Uterus (tissue), 4 donors: ENCODE measurements around the gene C18orf63. TPM values are rescaled to one million over a fixed set of nuclear protein-coding genes. Genes with fewer than 3 reads are reported as not detected.

Source experiments
- DNase-seq, 2 donors: peaks; one replicate each; pipeline ENCODE4 v3.0.0-alpha.2; 2019 to 2020
- H3K27ac ChIP-seq, 2 donors: fragments of 200-600 bp; sonication (generic); 1 replicate in 1 of 2; 2 replicates in 1 of 2; pipeline ENCODE4 v1.5.1; 2016 to 2018
- H3K27me3 ChIP-seq, 2 donors: fragments of 200-600 bp; sonication (generic); one replicate each; pipeline ENCODE4 v1.5.1; 2018 to 2019; ENCODE audit warnings: control low read depth in 1 of 2
- H3K36me3 ChIP-seq, 2 donors: fragments of 200-600 bp; sonication (generic); one replicate each; pipeline ENCODE4 v1.5.1; 2019; ENCODE audit warnings: control low read depth in 1 of 2
- H3K4me1 ChIP-seq, 2 donors: fragments of 200-600 bp; sonication (generic); one replicate each; pipeline ENCODE4 v1.5.1; 2018 to 2019; ENCODE audit warnings: control low read depth in 1 of 2
- H3K4me3 ChIP-seq, 2 donors: fragments of 200-600 bp; sonication (generic); 1 replicate in 1 of 2; 2 replicates in 1 of 2; pipeline ENCODE4 v1.5.1; 2018 to 2019; ENCODE audit warnings: mild to moderate bottlenecking in 1 of 2
- H3K9me3 ChIP-seq, 2 donors: fragments of 200-600 bp; sonication (generic); one replicate each; pipeline ENCODE4 v1.5.1; 2019; ENCODE audit warnings: control low read depth in 1 of 2
- CTCF ChIP-seq, 4 experiments: fragments of 200-600 bp in 2 of 4; fragments of 450-650 bp in 2 of 4; sonication (generic) in 2 of 4; IDR thresholded peaks; one replicate each; pipeline ENCODE4 v1.5.1; 2016 to 2019; ENCODE audit warnings: antibody characterized with exemption in 4 of 4, mild to moderate bottlenecking in 2 of 4, moderate library complexity in 1 of 4
- POLR2A ChIP-seq, 2 donors: fragments of 450-650 bp; IDR thresholded peaks; one replicate each; pipeline ENCODE4 v1.6.1; 2016; ENCODE audit warnings: antibody characterized with exemption in 2 of 2, mild to moderate bottlenecking in 1 of 2, moderate library complexity in 1 of 2
- intact Hi-C: fragments of 100-400 bp; cut with DNase I; formaldehyde crosslinking; loops from one replicate; pipeline ENCODE4 v1.15.1; 2023; ENCODE audit warnings: low total_unique reads
- total RNA-seq, 4 donors: library from RNA; depleted of rRNA in 3 of 4; stranded (reverse); fragments of >200 nt in 3 of 4; gene quantifications; one replicate each; pipeline versions ENCODE4 v1.1.0 to v1.2.4, GENCODE V29; 2014 to 2023
- donor health status: DM: yes; HTN: yes; CAD: no.

Gene C18orf63
- total RNA-seq, 4 donors from 2014 or later, result not detected

DNA sequence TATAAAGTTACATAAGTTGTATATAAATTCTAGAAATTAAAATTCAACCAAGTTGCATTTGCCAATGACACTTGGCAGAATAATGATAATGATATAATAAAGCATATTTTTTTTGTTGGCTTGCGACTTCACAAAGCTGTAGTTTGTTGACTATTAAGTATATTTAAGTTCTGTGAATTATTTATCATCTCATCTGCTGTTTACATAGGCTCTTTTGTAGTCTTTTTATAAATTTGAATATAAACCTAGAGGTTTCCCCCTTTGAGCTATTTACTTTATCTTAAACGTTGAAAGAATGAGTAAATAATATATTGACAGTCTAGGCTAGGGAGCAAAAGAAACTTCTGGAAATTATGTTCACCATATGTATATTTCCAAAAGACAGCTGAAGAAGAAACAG is 32.9 kb downstream of the C18orf63 start:
- Histone ChIP-seq H3K36me3 (no peaks in the 10 kb centered on the region), H3K9me3 (no peaks in the 10 kb centered on the region), H3K4me3 (no peak overlapping the region), H3K27ac (no peak overlapping the region), H3K27me3 (no peaks in the 10 kb centered on the region), H3K4me1 (no peaks in the 10 kb centered on the region)
- no peak for DNase-seq
- intact Hi-C loops, result no loop called here
- TF ChIP-seq CTCF (IDR thresholded peaks at IDR 0.05) (no peak), POLR2A (IDR thresholded peaks at IDR 0.05) (no peak)

DNA sequence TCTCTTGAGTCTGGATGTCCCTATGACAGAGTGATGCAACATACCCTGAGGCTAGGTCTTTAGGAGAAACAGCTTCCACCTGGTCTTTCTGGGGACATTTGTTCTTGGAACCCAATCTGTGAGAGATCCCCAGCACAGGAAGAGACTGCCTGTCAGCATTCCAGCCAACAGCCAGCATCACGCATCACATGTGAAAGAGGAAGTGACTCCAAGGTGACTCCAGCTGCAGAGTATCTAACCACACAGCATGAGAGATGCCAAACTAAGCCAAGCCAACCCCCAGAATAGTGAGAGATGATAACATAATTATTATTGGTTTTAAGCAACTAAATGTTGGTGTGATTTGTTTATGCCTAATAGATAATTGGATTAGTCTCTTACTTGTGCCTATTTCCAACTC is 35.7 kb downstream of the C18orf63 start:
- intact Hi-C loops, result loop anchor here (10.0 kb wide), 1 partner anchor 133 kb away; no protein-coding TSS in a partner anchor
- no peak overlapping the region for H3K4me3 ChIP-seq
- TF ChIP-seq CTCF (IDR thresholded peaks at IDR 0.05), result no peak
- TF ChIP-seq POLR2A (IDR thresholded peaks at IDR 0.05), result no peak
- no peak for DNase-seq
- H3K4me1 ChIP-seq, result no peaks in the 10 kb centered on the region
- H3K27ac ChIP-seq, result no peak overlapping the region
- no peaks in the 10 kb centered on the region for H3K36me3 ChIP-seq
- H3K9me3 ChIP-seq, result no peaks in the 10 kb centered on the region
- no peaks in the 10 kb centered on the region for H3K27me3 ChIP-seq

DNA sequence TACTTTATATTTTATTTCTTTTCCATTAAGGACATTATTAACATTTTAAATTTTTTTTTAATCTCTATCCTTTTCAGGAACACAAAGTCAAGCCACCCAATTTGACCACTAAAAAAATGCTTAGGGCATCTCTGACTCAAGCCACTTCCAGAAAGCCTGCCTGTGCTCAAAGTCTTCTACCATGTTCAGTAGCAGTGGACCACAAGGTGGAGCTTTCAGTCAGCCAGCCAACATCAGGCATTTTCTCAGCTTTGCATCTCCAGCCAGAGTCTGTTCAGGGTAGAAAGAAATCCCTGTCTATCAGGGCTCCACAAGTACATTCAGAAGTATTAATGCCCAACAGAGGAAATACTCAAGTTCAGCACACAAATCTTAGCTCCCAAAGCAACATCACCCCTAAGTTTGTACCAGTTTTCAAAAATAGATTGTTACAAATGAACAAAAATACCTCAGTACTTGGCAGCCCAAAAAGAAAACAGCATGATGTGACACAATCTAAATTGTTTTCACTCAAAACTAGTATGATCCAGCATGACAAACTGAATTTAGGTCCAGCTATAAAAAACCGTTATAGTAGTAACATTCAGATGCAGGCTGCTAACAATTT is 37.6 kb downstream of the C18orf63 start:
- TF ChIP-seq POLR2A (IDR thresholded peaks at IDR 0.05) (no peak), CTCF (IDR thresholded peaks at IDR 0.05) (peak; percentile 59 to 77 (median 70))
- DNase-seq, result peak; percentile 52 to 54
- no peaks in the 10 kb centered on the region for H3K36me3 ChIP-seq
- no peaks in the 10 kb centered on the region for H3K4me1 ChIP-seq
- no peaks in the 10 kb centered on the region for H3K27me3 ChIP-seq
- no peaks in the 10 kb centered on the region for H3K9me3 ChIP-seq
- no peak overlapping the region for H3K4me3 ChIP-seq
- no peak overlapping the region for H3K27ac ChIP-seq
- intact Hi-C loops, result loop anchor here (10.0 kb wide), 1 partner anchor 132 kb away; no protein-coding TSS in a partner anchor

DNA sequence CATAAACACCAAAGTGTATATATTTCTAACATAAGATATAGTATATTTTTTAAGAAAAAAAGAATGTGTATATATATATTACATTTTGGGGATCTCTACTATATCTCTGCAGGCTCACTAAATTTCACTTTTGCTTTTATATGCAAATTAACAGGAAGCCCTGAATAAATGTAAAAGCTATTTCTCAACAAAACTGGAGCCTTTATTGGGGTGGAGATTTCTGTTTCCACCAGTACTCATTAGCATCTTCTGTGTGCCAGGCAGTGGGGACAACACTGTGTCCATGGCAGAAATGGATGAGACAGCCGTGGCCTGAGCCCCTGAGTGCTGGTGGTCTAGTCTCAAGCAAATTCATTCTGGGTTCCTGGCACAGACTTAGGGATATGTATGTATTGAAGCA is 41.3 kb downstream of the C18orf63 start:
- TF ChIP-seq POLR2A (IDR thresholded peaks at IDR 0.05) (no peak), CTCF (IDR thresholded peaks at IDR 0.05) (no peak)
- H3K36me3 ChIP-seq, result no peaks in the 10 kb centered on the region
- no peak overlapping the region for H3K27ac ChIP-seq
- intact Hi-C loops, result loop anchor here (10.0 kb wide), 1 partner anchor 128 kb away; no protein-coding TSS in a partner anchor
- no peaks in the 10 kb centered on the region for H3K27me3 ChIP-seq
- no peak for DNase-seq
- no peak overlapping the region for H3K4me3 ChIP-seq
- no peaks in the 10 kb centered on the region for H3K4me1 ChIP-seq
- no peaks in the 10 kb centered on the region for H3K9me3 ChIP-seq

DNA sequence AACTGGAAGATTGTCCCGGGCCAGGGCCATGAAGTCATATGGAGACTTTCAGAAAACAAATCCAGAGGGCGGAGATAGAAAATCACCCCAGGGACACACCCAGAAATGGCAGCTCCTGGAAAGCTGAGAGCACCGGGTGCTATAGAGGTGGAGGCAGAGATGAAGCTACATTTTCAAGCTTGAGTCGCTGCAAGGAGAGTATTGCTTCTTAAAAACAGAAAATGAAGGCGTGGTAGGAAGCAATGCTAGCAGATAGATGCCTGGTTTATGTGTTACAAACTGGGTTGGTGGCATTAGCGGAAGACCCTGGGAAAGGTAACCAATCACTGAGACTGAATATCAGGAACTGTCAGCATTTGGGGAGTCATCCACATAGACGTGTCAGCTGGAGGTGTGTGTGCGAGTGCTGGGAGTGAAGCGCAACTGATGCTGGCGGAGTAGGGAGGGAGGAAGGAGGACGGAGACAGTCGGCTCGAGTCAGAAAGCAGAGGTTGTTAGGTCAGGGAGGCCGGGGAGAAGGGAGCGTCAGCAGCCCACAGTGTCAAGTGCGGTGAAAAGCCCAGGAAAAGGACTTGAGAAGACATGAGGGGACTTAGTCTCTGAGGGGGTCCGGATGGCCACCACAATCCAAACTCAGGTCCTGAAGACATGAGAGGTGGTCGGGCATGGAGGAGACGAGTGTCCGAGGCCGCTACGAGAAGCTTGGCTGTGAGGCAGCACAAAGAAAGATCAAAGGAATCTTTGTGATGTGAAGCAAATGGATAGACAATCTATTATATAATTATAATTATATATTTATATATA is 45.4 kb downstream of the C18orf63 start:
- intact Hi-C loops, result no loop called here
- H3K36me3 ChIP-seq, result no peaks in the 10 kb centered on the region

More for the DNA sequence above, 45.4 kb downstream of the C18orf63 start:
- no peak for DNase-seq
- TF ChIP-seq POLR2A (IDR thresholded peaks at IDR 0.05), result no peak
- TF ChIP-seq CTCF (IDR thresholded peaks at IDR 0.05), result no peak
- Histone ChIP-seq H3K9me3 (no peaks in the 10 kb centered on the region), H3K4me3 (no peak overlapping the region), H3K27ac (no peak overlapping the region), H3K27me3 (peaks cover 0 to 3% of the 10 kb centered on the region in 2 donors), H3K4me1 (no peaks in the 10 kb centered on the region)
